ENCODE measurements around the gene MBOAT2. TPM values are rescaled to one million over a fixed set of nuclear protein-coding genes. Genes with fewer than 3 reads are reported as not detected.
A peak's percentile ranks its signal among the peaks of the same experiment; 100 is the strongest.

MBOAT2 gene
- total RNA-seq, 6 donors from 2014 or later: 18.8 to 39.2 (median 24.1) TPM

- Histone ChIP-seq H3K4me1 (peaks cover 0 to 6% (median 2%) of the 10 kb centered on the region in 4 donors), H3K4me3 (no peak overlapping the region), H3K36me3 (no peaks in the 10 kb centered on the region), H3K27ac (no peak overlapping the region), H3K9me3 (no peaks in the 10 kb centered on the region), H3K27me3 (no peaks in the 10 kb centered on the region)
- ATAC-seq (ENCODE audit: low FRiP score in 2 of 2) (no peak), DNase-seq (no peak)
- WGBS, 2 donors: 77 to 78% methylated on average over 5 of the region's 5 CpGs
- no peak for TF ChIP-seq EP300 (IDR thresholded peaks at IDR 0.05)
- TF ChIP-seq CTCF (IDR thresholded peaks at IDR 0.05): no peak
- TF ChIP-seq POLR2AphosphoS5 (IDR thresholded peaks at IDR 0.05): no peak
- no peak for TF ChIP-seq POLR2A (IDR thresholded peaks at IDR 0.05)
Observed at GRCh38 chr2:8989536-8990079, 13.9 kb downstream of the MBOAT2 start.

DNA sequence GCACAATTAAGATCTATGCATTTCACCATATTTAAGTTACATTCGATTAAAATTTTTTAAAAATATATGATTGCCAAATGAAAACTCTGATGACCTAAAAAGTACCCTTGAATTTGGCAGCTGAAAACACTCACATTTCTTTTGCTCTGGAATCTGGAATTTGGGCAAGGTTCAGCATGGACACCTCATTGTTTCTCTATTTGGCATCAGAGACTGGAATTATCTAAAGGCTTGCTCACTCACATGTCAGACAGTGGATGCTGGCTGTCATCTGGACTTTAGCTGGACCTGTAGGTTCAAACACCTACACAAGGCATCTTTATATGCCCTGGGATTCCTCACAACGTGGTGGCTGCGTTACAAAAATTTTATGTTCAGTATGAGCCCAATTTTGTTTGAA lies 16.1 kb downstream of the MBOAT2 start:
- Histone ChIP-seq H3K4me3 (no peak overlapping the region), H3K36me3 (no peaks in the 10 kb centered on the region), H3K9me3 (no peaks in the 10 kb centered on the region), H3K4me1 (peaks cover 0 to 11% (median 9%) of the 10 kb centered on the region in 4 donors), H3K27me3 (no peaks in the 10 kb centered on the region), H3K27ac (no peak overlapping the region)
- ATAC-seq (ENCODE audit: low FRiP score in 2 of 2) (no peak), DNase-seq (no peak)
- WGBS, 2 donors: 80 to 82% methylated on average over 3 of the region's 3 CpGs
- TF ChIP-seq EP300 (IDR thresholded peaks at IDR 0.05) (no peak), POLR2AphosphoS5 (IDR thresholded peaks at IDR 0.05) (no peak), POLR2A (IDR thresholded peaks at IDR 0.05) (no peak), CTCF (IDR thresholded peaks at IDR 0.05) (no peak)

GRCh38 chr2:8986327-8986976 lies 17.0 kb downstream of the MBOAT2 start:
- WGBS, 2 donors: 90 to 91% methylated on average over 11 of the region's 11 CpGs
- DNase-seq (no peak), ATAC-seq (ENCODE audit: low FRiP score in 2 of 2) (no peak)
- TF ChIP-seq EP300 (IDR thresholded peaks at IDR 0.05) (no peak), CTCF (IDR thresholded peaks at IDR 0.05) (no peak), POLR2AphosphoS5 (IDR thresholded peaks at IDR 0.05) (no peak), POLR2A (IDR thresholded peaks at IDR 0.05) (no peak)
- Histone ChIP-seq H3K27me3 (no peaks in the 10 kb centered on the region), H3K4me3 (no peak overlapping the region), H3K36me3 (no peaks in the 10 kb centered on the region), H3K4me1 (peaks cover 0 to 10% (median 9%) of the 10 kb centered on the region in 4 donors), H3K27ac (no peak overlapping the region), H3K9me3 (no peaks in the 10 kb centered on the region)

DNA sequence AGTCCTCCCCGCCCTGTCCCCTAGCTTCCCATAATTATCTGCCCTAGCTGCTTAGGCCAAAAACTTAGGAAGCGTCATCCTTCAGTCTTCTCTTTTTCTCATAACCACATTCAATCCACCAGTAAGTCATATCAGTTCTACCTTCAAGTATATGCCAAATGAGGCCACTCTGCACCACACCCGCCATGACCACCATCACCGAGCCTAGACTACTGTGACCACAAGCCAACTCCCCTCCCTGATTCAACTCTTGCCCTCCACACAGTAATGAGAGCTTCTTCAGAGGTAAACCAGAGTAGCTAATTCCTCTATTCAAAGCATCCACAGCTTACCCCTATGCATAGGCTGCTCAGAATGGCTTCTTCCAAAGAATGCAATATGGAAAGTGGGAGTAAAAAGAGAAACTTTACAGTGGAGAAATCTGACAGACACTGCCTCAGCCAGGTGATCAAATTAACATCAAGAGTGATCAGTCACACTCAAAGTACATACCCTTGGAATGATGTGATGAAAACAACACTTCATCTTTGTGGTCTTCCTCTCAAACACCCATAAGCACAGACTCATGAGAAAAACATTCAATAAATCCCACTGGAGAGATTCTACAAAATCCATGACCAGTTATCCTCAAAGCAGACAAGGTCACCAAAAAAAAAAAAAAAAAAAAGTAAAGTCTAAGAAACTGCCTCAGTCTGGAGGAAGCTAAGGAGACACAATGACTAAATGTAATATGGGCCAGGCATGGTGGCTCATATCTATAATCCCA lies 17.7 kb downstream of the MBOAT2 start:
- Histone ChIP-seq H3K27me3 (no peaks in the 10 kb centered on the region), H3K27ac (no peak overlapping the region), H3K4me1 (peaks cover 0 to 10% (median 9%) of the 10 kb centered on the region in 4 donors), H3K36me3 (no peaks in the 10 kb centered on the region), H3K9me3 (no peaks in the 10 kb centered on the region), H3K4me3 (no peak overlapping the region)
- no peak for DNase-seq
- WGBS, 2 donors: 83 to 94% methylated on average over 4 of the region's 4 CpGs
- ATAC-seq (ENCODE audit: low FRiP score in 2 of 2): peak in 1 of 2 donors; percentile 72
- TF ChIP-seq EP300 (IDR thresholded peaks at IDR 0.05) (no peak), CTCF (IDR thresholded peaks at IDR 0.05) (no peak), POLR2A (IDR thresholded peaks at IDR 0.05) (no peak), POLR2AphosphoS5 (IDR thresholded peaks at IDR 0.05) (no peak)
